ENCODE results near the gene AGTR2. TPM values are rescaled to one million over a fixed set of nuclear protein-coding genes. Genes with fewer than 3 reads are reported as not detected.
"Not testable (repeated sequence)": the region's sequence is repeated elsewhere in the genome, so short reads cannot be mapped to it uniquely, and the experiment has no call there.

Gene AGTR2, protein sequence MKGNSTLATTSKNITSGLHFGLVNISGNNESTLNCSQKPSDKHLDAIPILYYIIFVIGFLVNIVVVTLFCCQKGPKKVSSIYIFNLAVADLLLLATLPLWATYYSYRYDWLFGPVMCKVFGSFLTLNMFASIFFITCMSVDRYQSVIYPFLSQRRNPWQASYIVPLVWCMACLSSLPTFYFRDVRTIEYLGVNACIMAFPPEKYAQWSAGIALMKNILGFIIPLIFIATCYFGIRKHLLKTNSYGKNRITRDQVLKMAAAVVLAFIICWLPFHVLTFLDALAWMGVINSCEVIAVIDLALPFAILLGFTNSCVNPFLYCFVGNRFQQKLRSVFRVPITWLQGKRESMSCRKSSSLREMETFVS
- total RNA-seq, result not detected

DNA sequence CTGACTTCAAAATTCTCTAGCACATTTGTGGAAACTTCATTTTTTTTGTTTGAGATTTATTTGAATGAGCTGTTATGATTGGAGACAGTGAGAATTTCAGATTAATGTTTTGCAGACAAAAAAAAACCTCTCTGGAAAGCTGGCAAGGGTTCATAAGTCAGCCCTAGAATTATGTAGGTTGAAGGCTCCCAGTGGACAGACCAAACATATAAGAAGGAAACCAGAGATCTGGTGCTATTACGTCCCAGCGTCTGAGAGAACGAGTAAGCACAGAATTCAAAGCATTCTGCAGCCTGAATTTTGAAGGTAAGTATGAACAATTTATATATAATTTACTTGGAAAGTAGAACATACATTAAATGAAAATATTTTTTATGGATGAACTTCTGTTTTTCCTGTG lies at the start of gene AGTR2:
Gene AGTR2, plus strand, starts transcription at position 234 of the 400 bp plus-strand sequence. CDS start 1,537 bp downstream, outside the sequence.
- intact Hi-C loops (cut with micrococcal nuclease), result no loop called here
- DNase-seq (no peak), ATAC-seq (no peak)
- no peak within 1 kb of the TSS for H3K27ac Mint-ChIP-seq
- H3K4me1 Mint-ChIP-seq (ENCODE audit: low read depth), result no peaks in the 10 kb centered on the region
- no peaks in the 10 kb centered on the region for H3K27me3 Mint-ChIP-seq
- H3K4me3 Mint-ChIP-seq, result no peak within 1 kb of the TSS
- no peaks in the 10 kb centered on the region for H3K36me3 Mint-ChIP-seq (ENCODE audit: low read depth)
- ChIA-PET CTCF (no interaction called here), POLR2A (no interaction called here)
- H3K9me3 Mint-ChIP-seq, result no peaks in the 10 kb centered on the region
- TF ChIP-seq, protein P1, sequence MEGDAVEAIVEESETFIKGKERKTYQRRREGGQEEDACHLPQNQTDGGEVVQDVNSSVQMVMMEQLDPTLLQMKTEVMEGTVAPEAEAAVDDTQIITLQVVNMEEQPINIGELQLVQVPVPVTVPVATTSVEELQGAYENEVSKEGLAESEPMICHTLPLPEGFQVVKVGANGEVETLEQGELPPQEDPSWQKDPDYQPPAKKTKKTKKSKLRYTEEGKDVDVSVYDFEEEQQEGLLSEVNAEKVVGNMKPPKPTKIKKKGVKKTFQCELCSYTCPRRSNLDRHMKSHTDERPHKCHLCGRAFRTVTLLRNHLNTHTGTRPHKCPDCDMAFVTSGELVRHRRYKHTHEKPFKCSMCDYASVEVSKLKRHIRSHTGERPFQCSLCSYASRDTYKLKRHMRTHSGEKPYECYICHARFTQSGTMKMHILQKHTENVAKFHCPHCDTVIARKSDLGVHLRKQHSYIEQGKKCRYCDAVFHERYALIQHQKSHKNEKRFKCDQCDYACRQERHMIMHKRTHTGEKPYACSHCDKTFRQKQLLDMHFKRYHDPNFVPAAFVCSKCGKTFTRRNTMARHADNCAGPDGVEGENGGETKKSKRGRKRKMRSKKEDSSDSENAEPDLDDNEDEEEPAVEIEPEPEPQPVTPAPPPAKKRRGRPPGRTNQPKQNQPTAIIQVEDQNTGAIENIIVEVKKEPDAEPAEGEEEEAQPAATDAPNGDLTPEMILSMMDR (IDR thresholded peaks at IDR 0.05), result no peak

- ChIA-PET CTCF (no interaction called here), POLR2A (no interaction called here)
- no peak overlapping the region for H3K4me3 Mint-ChIP-seq
- DNase-seq, result no peak
- TF ChIP-seq, protein P1 (IDR thresholded peaks at IDR 0.05), result no peak
- no peaks in the 10 kb centered on the region for H3K36me3 Mint-ChIP-seq (ENCODE audit: low read depth)
- ATAC-seq, result no peak
- no peaks in the 10 kb centered on the region for H3K9me3 Mint-ChIP-seq
- no peaks in the 10 kb centered on the region for H3K4me1 Mint-ChIP-seq (ENCODE audit: low read depth)
- intact Hi-C loops (cut with micrococcal nuclease), result no loop called here
- H3K27ac Mint-ChIP-seq, result no peak overlapping the region
- H3K27me3 Mint-ChIP-seq, result no peaks in the 10 kb centered on the region
These were observed 35.3 kb upstream of the AGTR2 start for GRCh38 chrX:116135277-116135676.

DNA sequence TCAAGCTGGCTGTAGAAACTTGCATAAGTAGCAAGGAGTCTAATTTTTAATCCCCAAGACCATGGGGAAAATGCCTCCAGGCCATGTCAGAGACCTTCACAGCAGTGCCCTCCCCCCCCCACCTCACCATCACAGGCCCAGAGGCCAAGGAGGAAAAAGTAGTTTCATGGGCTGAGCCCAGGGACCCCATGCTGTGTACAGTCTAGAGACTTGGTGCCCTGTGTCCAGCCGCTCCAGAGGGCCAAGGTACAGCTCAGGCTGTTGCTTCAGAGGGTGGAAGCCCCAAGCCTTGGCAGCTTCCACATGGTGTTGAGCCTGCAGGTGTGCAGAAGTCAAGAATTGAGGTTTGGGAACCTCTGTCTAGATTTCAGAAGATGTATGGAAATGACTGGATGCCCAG lies 29.3 kb upstream of the AGTR2 start:
- DNase-seq; CTCF ChIA-PET; ATAC-seq; H3K36me3 Mint-ChIP-seq (ENCODE audit: low read depth); intact Hi-C loops (cut with micrococcal nuclease); H3K4me3 Mint-ChIP-seq; H3K27ac Mint-ChIP-seq; H3K9me3 Mint-ChIP-seq; POLR2A ChIA-PET; H3K4me1 Mint-ChIP-seq (ENCODE audit: low read depth); H3K27me3 Mint-ChIP-seq: not testable (repeated sequence)

GRCh38 chrX:116142976-116143375 lies 27.6 kb upstream of the AGTR2 start:
- no peaks in the 10 kb centered on the region for H3K4me1 Mint-ChIP-seq (ENCODE audit: low read depth)
- ATAC-seq, result no peak

DNA sequence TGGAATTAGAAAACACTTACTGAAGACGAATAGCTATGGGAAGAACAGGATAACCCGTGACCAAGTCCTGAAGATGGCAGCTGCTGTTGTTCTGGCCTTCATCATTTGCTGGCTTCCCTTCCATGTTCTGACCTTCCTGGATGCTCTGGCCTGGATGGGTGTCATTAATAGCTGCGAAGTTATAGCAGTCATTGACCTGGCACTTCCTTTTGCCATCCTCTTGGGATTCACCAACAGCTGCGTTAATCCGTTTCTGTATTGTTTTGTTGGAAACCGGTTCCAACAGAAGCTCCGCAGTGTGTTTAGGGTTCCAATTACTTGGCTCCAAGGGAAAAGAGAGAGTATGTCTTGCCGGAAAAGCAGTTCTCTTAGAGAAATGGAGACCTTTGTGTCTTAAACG lies 2.4 kb downstream of the AGTR2 start:
- CTCF ChIA-PET, result no interaction called here
- DNase-seq, result no peak
- Mint-ChIP-seq H3K36me3 (ENCODE audit: low read depth) (no peaks in the 10 kb centered on the region), H3K27me3 (no peaks in the 10 kb centered on the region), H3K9me3 (no peaks in the 10 kb centered on the region), H3K4me1 (ENCODE audit: low read depth) (no peaks in the 10 kb centered on the region), H3K4me3 (no peak overlapping the region), H3K27ac (no peak overlapping the region)
- TF ChIP-seq, protein P1 (IDR thresholded peaks at IDR 0.05), result no peak
- POLR2A ChIA-PET, result no interaction called here
- ATAC-seq, result no peak
- intact Hi-C loops (cut with micrococcal nuclease), result no loop called here

More at GRCh38 chrX:116142976-116143375, 27.6 kb upstream of the AGTR2 start:
- H3K27me3 Mint-ChIP-seq, result no peaks in the 10 kb centered on the region
- peaks cover 1% of the 10 kb centered on the region for H3K9me3 Mint-ChIP-seq
- no peak overlapping the region for H3K4me3 Mint-ChIP-seq
- H3K36me3 Mint-ChIP-seq (ENCODE audit: low read depth), result no peaks in the 10 kb centered on the region
- no peak overlapping the region for H3K27ac Mint-ChIP-seq
- POLR2A ChIA-PET, result no interaction called here
- no peak for DNase-seq
- CTCF ChIA-PET, result no interaction called here
- intact Hi-C loops (cut with micrococcal nuclease), result no loop called here
- TF ChIP-seq, protein P1 (IDR thresholded peaks at IDR 0.05), result no peak
